ENCODE data around the gene RAB27B.

DNA sequence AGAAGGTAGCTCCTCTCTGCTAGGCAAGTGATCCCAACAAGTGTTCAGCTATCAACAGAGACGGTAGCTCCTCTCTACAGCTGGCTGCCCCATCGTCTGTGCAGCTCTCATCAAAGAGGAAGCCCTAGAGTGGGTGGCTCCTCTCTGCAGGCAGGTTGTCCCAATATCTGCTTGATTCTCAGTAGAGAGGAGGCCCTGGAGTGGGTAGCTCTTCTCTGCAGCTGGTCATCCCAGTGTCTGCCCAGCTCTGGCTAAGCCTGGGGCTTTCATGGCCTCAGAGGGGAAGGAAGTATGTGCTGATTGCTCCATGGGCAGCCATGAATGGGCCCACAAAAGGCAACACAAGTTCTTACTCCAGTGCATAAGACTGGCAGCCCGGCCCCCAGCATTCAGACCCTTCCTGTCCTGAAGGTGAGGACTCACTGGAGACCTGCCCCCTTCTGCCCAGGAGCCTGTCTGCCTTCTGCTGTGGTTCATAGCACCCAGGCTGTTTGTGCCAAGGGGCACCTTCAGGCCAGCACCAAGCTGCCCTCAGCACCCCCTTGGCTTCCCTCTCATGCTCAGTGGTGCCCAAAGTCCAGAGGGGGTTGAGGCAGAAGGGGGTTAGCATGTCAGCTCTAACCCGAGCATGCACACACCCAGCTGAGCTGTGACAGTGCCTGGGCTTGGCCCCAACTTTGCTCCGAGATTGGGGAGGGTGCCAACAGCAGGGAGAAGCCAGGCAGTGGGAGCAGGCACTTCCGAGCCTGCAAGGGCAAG lies 82.1 kb downstream of the RAB27B start:
- TF ChIP-seq, protein P1, sequence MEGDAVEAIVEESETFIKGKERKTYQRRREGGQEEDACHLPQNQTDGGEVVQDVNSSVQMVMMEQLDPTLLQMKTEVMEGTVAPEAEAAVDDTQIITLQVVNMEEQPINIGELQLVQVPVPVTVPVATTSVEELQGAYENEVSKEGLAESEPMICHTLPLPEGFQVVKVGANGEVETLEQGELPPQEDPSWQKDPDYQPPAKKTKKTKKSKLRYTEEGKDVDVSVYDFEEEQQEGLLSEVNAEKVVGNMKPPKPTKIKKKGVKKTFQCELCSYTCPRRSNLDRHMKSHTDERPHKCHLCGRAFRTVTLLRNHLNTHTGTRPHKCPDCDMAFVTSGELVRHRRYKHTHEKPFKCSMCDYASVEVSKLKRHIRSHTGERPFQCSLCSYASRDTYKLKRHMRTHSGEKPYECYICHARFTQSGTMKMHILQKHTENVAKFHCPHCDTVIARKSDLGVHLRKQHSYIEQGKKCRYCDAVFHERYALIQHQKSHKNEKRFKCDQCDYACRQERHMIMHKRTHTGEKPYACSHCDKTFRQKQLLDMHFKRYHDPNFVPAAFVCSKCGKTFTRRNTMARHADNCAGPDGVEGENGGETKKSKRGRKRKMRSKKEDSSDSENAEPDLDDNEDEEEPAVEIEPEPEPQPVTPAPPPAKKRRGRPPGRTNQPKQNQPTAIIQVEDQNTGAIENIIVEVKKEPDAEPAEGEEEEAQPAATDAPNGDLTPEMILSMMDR (IDR thresholded peaks at IDR 0.05; ENCODE audit: poor library complexity), result no peak
- TF ChIP-seq EZH2phosphoT487 (IDR thresholded peaks at IDR 0.05; ENCODE audit: low read depth, severe bottlenecking, unreplicated experiment) (no peak), EZH2 (IDR thresholded peaks at IDR 0.05; ENCODE audit: borderline replicate concordance) (no peak)
